MM.1S (cell line): Measurements from ENCODE around the gene TMC6.

Experiments used
- CTCF ChIP-seq: fragments of 300-600 bp; sonication (generic); IDR thresholded peaks from 2 replicates; pipeline ENCODE4 v1.5.1; 2016; ENCODE audit warnings: antibody characterized with exemption, low read length, mixed read lengths
- EZH2 ChIP-seq: fragments of 300-600 bp; sonication (generic); optimal IDR thresholded peaks from 2 replicates; pipeline ENCODE3; 2017; ENCODE audit warnings: low read depth, mild to moderate bottlenecking, antibody characterized with exemption, low read length, mixed read lengths
- EZH2phosphoT487 ChIP-seq: fragments of 300-600 bp; sonication (generic); IDR thresholded peaks from 2 replicates; pipeline ENCODE4 v1.6.1; 2018; ENCODE audit warnings: antibody characterized with exemption, low read length

DNA sequence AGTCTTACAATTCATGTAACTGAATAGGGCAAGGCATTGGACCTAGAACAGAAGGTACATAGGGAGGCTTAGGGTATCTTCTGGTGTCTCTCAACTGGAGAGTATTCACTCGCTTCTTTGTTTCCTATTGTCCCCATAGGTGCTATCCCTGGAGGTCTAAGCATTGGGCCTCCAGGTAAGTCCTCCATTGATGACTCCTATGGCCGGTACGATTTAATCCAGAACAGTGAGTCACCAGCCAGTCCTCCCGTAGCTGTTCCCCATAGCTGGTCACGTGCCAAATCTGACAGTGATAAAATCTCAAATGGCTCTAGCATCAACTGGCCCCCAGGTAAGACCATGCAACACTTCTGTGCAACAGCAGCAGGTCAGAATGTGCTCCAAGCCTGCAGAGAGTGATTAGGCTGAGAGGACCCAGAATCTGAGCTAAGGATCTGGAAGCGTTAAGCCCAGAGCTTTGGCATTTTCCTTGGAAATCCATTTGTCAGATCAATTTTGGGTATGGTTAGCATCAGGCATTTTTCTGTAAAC, 35.7 kb downstream of the TMC6 start:
- TF ChIP-seq CTCF (no peak), EZH2 (no peak), EZH2phosphoT487 (no peak)
